Pulmonary artery endothelial cell (primary cell): ENCODE data around the gene CFC1B. TPM values are rescaled to one million over a fixed set of nuclear protein-coding genes. Genes with fewer than 3 reads are reported as not detected.
"Not testable (repeated sequence)": the region's sequence is repeated elsewhere in the genome, so short reads cannot be mapped to it uniquely, and the experiment has no call there.

ENCODE experiments used
- DNase-seq: peaks from one replicate; pipeline ENCODE4 v3.0.0-alpha.2; 2011; ENCODE audit warnings: low read depth, low spot score
- total RNA-seq: library from RNA; depleted of rRNA; stranded (reverse); fragments of >200 nt; gene quantifications from 2 replicates; pipeline ENCODE4 v1.2.3, GENCODE V29; 2014

The CFC1B gene
- total RNA-seq = not detected in 2 replicates

- not testable (repeated sequence) for DNase-seq
Observed at GRCh38 chr2:130520992-130521391, at the start of gene CFC1B. CFC1B (plus strand) TSS chr2:130521222; CDS start chr2:130521485, 263 bp downstream.

- DNase-seq = not testable (repeated sequence)
Observed at GRCh38 chr2:130491073-130491472, 29.9 kb upstream of the CFC1B start.

GRCh38 chr2:130509228-130509627 lies 11.8 kb upstream of the CFC1B start, which contains the start of gene POTEI:
POTEI (minus strand) TSS chr2:130509328; CDS start chr2:130509235, 93 bp downstream.
- DNase-seq = not testable (repeated sequence)

GRCh38 chr2:130510807-130511746 lies 9.9 kb upstream of the CFC1B start:
- not testable (repeated sequence) for DNase-seq

GRCh38 chr2:130511747-130512451 lies 9.1 kb upstream of the CFC1B start:
- DNase-seq = not testable (repeated sequence)

GRCh38 chr2:130518516-130519106 lies 2.4 kb upstream of the CFC1B start:
- not testable (repeated sequence) for DNase-seq

- DNase-seq = not testable (repeated sequence)
Observed at GRCh38 chr2:130522390-130522789, 1.4 kb downstream of the CFC1B start.

- not testable (repeated sequence) for DNase-seq
Observed at GRCh38 chr2:130527365-130527967, 6.4 kb downstream of the CFC1B start.

GRCh38 chr2:130529545-130529944 lies 8.5 kb downstream of the CFC1B start:
- not testable (repeated sequence) for DNase-seq

- not testable (repeated sequence) for DNase-seq
Observed at GRCh38 chr2:130530212-130530611, 9.2 kb downstream of the CFC1B start.

- DNase-seq = not testable (repeated sequence)
Observed at GRCh38 chr2:130531225-130531624, 10.2 kb downstream of the CFC1B start.

- not testable (repeated sequence) for DNase-seq
Observed at GRCh38 chr2:130531672-130532071, 10.7 kb downstream of the CFC1B start.

GRCh38 chr2:130536654-130537053 lies 15.6 kb downstream of the CFC1B start:
- not testable (repeated sequence) for DNase-seq

GRCh38 chr2:130538271-130538670 lies 17.2 kb downstream of the CFC1B start:
- not testable (repeated sequence) for DNase-seq

- DNase-seq = not testable (repeated sequence)
Observed at GRCh38 chr2:130542789-130543188, 21.8 kb downstream of the CFC1B start.

GRCh38 chr2:130543785-130544528 lies 22.9 kb downstream of the CFC1B start:
- DNase-seq = not testable (repeated sequence)

GRCh38 chr2:130544978-130545377 lies 24.0 kb downstream of the CFC1B start:
- DNase-seq = not testable (repeated sequence)

- not testable (repeated sequence) for DNase-seq
Observed at GRCh38 chr2:130548418-130548817, 27.4 kb downstream of the CFC1B start.

GRCh38 chr2:130549475-130549874 lies 28.5 kb downstream of the CFC1B start:
- DNase-seq = not testable (repeated sequence)

GRCh38 chr2:130554178-130554577 lies 33.2 kb downstream of the CFC1B start:
- DNase-seq = not testable (repeated sequence)
